Measurements from ENCODE around the gene SLCO2A1.
A peak's percentile ranks its signal among the peaks of the same experiment; 100 is the strongest.

SLCO2A1 gene

DNA sequence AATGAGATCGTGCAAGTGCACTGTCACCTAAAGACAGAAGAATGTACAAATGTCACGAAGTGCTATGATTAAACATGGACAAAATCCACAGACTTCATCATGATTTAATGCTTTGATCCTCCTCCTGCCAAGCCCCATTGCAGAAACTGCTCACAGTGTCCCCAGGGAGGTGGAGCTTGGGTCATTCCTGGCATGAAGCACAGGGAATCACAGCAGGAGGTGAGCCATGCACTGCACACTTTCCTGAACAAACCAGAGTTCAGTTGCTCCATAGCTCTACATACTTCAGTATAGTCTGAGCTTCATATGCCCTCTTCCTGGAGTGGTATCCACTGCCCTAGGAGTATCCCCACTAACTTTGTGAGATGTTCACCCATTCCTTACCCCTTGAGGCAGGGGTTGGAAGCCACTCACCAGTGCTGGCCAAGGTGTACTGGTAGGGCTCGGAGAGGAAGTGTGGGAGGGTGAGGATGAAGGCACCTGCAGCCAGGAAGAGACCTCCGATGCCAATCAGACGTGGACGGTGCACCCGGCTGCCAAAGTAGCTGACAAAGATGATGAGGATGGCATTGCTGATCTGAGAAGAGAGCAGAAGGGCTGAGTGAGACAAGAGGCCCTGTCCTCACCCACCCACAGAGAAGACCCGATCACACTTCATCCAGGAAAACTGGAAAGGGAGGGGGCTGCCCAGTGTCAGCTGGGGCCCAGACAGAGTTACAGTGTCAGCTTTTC, 56.3 kb downstream of the SLCO2A1 start:
- no peak for DNase-seq

DNA sequence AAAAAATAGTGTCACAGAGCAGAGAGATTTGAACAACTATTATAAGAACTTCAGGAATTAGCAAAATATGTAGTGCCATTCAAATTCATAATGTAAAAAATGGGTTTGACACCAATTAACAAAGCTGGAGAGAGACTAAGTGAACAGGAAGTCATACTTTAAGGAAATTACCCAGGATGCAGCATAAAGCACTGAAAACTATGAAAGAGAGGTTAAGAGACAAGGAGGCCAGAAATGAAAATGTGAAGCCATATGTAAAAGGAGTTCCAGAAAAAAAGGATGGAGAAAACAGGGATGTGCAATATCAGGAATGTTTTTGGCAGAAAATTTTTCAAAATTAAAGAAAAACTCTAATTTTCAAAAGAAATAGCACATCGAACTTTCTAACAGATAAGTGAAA, 57.6 kb downstream of the SLCO2A1 start:
- DNase-seq = no peak

- no peak for DNase-seq
These were observed 58.8 kb downstream of the SLCO2A1 start for GRCh38 chr3:133970916-133971315.

- DNase-seq = no peak
These were observed 59.4 kb downstream of the SLCO2A1 start for GRCh38 chr3:133970339-133970738.

GRCh38 chr3:133967992-133968892, 61.5 kb downstream of the SLCO2A1 start:
- no peak for DNase-seq

DNA sequence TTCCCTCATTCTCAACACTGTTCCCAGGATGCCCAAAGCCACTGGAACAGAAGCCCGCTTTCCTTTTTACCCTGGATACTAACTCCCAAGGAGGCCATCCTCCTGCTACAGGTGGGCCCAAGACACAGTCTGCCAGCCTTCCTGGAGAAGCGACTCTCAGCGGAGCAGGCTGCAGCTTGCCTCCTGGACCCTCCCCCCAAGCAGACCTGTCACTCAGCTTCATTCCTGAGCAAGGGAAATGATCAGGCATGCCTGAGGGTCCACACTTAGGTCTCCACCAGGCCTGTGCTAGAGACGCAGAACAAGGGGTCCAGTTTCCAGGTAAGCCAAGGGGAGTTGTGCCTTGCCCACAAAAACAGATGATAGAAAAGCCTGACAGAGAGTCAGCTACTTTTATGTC, 62.8 kb downstream of the SLCO2A1 start:
- DNase-seq = no peak

- DNase-seq = no peak
These were observed 63.8 kb downstream of the SLCO2A1 start for GRCh38 chr3:133965906-133966305.

DNA sequence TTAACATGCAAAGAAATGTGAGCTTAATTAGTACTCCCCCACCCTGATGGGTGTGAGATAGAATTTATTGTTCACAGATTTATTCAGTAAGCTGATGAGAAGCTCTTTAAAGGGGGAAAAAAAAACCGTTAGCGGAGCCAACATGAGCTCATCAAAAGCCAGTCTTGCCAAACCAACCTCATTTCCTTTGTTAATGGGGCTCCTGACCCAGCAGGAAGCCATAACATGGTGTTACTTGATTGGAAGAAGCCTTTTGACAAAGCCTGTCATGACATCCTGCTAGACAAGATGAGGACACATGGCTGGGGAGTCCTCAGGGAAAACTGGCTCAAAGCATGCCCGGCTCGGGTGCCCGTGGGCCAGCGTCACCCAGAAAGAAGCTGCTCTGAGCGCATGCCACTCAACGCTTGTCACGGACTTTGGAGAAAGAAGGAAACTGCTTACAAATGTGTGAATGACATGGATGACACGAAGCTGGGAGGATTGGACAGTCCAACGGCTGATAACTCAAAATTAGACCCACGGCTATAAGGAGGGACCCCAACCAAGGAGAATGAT, 64.6 kb downstream of the SLCO2A1 start:
- no peak for DNase-seq

GRCh38 chr3:133964547-133964946, 65.2 kb downstream of the SLCO2A1 start:
- peak; percentile 15 for DNase-seq

DNA sequence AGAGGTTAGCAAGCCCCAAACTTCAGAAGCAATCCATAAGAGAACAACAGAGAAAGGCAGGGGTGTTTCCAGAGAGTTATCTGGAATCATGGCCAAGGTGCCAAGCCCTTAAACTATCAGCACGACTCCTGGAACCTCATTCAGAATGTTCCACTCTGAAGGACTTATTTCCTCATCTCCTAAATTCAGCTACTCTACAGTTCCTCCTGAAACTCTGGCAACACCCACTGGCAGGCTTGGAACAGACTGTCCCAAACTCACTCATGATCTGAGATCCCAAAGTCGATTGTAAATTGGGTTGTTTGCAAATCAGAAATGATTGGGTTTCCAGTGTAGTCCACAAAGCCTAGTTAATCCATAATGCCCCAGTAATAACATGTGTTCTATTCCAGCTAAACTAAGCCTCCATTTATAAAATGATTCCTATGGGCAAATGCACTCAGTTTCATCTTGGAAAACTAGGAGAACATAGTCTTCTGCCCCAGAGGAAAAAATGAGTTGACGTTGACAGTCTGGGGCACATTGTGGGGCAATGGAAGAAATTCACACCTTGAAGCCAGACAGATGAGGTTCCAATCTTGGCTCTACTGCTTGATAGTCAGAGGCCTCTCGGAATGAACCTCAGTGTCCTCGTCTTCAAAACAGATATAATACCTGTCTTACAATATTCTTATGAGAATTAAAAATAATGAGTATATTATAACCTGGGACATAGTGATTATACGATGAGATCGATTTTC, 65.9 kb downstream of the SLCO2A1 start:
- no peak for DNase-seq

DNA sequence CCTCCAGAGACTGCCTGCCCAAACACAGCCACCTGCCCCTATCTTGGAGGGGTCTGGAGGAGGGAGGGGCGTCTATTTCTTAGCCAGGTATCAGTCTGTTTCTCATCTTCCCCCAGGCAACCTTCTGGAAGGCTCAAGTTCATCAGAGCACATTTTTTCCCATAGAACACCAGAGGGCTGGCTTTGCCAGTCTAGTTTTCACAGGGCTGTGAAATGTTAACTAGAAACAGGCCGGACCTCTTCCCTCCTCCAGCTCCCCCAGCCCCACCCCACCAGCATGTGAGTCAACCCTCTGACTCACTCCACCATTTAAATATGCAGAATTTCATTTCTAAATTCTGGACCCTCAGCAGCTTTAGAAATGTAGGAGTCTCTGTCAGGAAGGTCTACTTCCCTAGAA, 66.9 kb downstream of the SLCO2A1 start:
- no peak for DNase-seq

DNA sequence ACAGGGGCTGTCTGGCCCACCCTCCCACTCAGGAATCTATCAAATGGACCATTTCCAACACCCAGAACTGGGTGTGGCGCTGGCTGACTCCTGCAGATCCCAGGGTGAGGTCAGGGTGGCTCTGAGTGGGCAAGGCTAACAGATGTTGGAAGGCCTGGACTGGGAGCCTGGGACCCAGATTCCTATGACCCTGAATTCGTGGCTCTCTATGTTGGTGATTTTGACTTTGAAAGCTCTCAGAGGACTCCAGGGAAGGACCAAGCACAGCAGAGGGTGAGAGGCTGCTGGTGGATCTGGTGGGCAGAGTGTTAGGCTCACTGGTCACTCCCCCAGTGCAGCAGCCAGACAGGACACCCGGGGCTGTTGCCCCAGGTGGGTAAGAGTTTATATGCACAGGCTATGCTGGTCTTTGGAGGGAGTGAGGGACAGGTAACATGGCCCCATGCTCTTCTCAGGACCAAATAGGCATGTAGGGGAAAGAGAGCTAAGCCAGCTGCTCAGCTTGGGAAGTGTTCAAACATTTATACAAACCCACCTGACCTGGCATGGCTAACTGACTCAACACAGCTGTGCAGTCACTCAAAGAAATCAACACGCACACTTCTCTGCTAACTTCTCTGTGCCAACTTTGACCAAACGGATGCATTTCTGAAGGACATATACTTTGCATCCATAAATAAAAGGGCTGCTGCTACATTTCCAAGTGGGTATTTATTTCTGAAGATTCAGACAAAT, 71.5 kb downstream of the SLCO2A1 start:
- DNase-seq = no peak

DNA sequence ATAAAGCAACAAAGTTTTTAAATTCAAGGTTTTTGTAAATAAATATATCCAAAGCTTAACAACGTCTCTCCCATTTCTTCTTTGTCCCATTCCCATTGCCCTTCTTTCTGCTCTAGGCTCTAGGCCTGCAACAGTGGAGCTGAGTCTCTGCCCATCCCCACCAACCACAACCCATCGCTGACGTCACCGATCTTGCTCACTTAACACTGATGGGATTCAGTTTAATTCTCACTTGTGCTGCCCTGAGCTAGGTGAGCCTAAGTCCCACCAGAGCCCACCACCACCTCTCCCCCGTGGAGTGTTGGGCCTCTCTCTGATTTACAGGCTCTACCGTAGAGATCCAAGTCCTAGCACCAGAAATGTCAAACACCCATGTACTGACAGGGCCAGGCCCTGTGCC, 72.7 kb downstream of the SLCO2A1 start:
- no peak for DNase-seq

DNA sequence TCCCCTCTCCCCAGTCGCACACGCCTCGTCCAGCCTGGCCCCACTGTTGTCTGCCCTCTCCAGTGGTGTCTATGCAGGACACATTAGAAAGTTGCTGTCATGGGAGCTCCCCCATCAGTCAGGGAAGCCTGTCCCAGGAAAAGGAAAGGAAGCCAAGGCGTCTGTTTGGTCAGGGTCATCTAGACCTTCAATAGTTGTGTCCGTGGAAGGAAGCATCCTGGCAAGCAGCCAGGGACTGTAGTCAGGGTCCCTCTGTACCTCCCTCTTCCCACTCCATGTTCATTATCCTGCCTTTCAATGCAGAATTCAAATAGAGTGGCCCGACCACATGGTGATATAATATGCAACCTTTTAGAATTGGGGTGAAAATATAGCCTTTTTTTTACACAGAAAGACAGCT, 73.4 kb downstream of the SLCO2A1 start:
- DNase-seq = no peak

DNA sequence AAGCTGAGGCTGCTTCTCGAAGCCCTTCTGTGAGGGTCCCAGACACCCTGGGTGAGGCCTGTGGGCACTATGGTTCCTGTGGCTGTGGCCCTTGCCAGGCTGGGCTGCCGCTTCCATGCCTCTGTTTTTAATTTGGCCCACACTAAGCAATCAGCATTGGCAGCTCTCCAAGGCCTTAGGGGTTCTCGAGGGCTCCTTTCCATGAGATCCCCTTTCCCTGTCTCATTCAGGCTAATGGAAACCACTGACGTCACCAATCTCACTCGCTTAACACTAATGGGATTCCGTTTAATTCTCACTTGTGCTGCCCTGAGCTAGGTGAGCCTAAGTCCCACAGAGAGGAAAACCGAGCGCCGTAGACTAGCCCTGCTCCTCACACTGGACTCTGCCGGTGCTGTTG, 73.8 kb downstream of the SLCO2A1 start:
- no peak for DNase-seq

GRCh38 chr3:133954717-133955360, 74.9 kb downstream of the SLCO2A1 start:
- DNase-seq = no peak

DNA sequence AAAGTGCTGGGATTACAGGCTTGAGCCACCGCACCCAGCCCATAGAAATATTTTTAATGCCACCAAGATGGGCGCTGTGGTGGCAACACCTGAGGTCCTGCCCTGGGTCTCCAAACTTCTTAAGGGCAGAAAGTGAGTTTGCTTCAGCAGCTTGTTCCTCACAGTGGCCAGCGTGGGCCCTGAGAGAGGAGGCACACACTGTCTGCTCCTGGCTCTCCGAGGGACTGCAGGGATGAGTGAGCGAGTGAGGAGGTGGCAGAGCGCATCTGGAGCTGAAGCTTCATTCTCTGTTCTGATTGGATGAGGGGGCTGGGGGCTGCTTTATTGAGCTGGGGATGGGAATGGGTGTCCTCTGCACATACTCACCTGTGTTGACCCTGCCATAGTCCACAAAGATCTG, 76.4 kb downstream of the SLCO2A1 start:
- DNase-seq = no peak

DNA sequence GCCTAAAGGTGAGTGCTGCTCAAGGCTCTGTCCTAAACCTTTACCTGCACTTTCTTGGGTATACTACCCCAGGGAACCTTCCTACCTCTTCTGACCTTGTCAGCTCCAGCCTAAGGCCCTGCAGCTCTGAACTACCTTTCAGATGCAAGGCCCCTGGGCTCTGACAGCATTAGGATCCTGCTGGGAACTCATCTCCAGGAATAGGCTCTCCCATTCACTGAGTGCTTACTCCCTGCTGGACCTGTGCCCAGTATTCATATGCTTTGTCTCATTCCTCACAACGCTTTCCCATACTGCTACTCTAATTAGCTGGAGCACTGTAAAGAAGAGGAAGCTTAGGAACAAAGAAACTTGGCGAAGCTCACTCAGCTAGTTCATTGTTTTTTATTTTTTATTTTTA, 80.3 kb downstream of the SLCO2A1 start:
- DNase-seq = peak; percentile 1

DNA sequence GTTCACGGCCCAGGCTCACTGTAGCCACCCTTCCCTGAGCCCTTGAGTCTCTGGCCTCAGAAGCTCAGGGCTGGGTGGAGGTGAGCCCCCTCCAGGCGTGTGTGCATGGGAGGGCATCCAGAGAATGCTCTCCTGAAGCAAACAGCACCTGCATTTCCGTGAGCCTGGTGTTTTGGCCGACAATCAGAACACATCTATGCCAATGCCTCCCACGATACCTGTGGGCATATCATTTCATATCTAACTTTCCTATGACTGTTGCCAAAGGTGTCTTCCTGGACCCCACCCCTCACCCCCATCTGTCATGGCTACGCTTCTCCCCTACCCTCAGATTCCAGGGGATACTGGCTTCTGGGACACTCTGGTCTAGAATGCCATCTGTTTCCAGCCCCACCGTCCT, 80.7 kb downstream of the SLCO2A1 start:
- peak; percentile 0 for DNase-seq

- DNase-seq = peak; percentile 1
These were observed 81.5 kb downstream of the SLCO2A1 start for GRCh38 chr3:133948131-133948810.

GRCh38 chr3:133945381-133946095, 84.2 kb downstream of the SLCO2A1 start:
- no peak for DNase-seq
